ENCODE measurements around the gene GNAT2. TPM values are rescaled to one million over a fixed set of nuclear protein-coding genes. Genes with fewer than 3 reads are reported as not detected.

Gene GNAT2
- total RNA-seq, 1 donor from 2014 or later, result not detected

- CTCF ChIA-PET, result interaction anchor here (1.4 to 1.6 kb wide), 3 partner anchors 24 to 70 kb away, joined by 4 to 7 read pairs (median 4); no protein-coding TSS in a partner anchor
- Mint-ChIP-seq H3K9me3 (no peaks in the 10 kb centered on the region), H3K27ac (peak overlapping the region; percentile 51), H3K4me1 (peaks cover 39% of the 10 kb centered on the region), H3K36me3 (ENCODE audit: low read depth) (peaks cover 4% of the 10 kb centered on the region), H3K27me3 (no peaks in the 10 kb centered on the region), H3K4me3 (no peak overlapping the region)
- POLR2A ChIA-PET, result interaction anchor here (0.6 to 1.7 kb wide), 4 partner anchors 9 to 69 kb away, joined by 4 to 7 read pairs (median 4); partner anchors contain the start of gene GNAI3
- TF ChIP-seq CTCF (IDR thresholded peaks at IDR 0.05), result no peak
- ATAC-seq (ENCODE audit: low read depth) (peak; percentile 28), DNase-seq (no peak)
- intact Hi-C loops (cut with micrococcal nuclease), result loop anchor here (1.0 kb wide), 1 partner anchor 12 kb away; no protein-coding TSS in a partner anchor
Measured at GRCh38 chr1:109615879-109616278, 3.5 kb downstream of the GNAT2 start.

- POLR2A ChIA-PET, result interaction anchor here (1.8 kb wide), 1 partner anchor 65 kb away, joined by 5 read pairs; the partner anchor contains the start of gene GNAI3
- H3K36me3 Mint-ChIP-seq (ENCODE audit: low read depth), result no peaks in the 10 kb centered on the region
- ATAC-seq (ENCODE audit: low read depth) (no peak), DNase-seq (no peak)
- no peaks in the 10 kb centered on the region for H3K9me3 Mint-ChIP-seq
- peaks cover 24% of the 10 kb centered on the region for H3K4me1 Mint-ChIP-seq
- H3K27me3 Mint-ChIP-seq, result no peaks in the 10 kb centered on the region
- no peak overlapping the region for H3K4me3 Mint-ChIP-seq
- no peak for TF ChIP-seq CTCF (IDR thresholded peaks at IDR 0.05)
- no peak overlapping the region for H3K27ac Mint-ChIP-seq
- CTCF ChIA-PET, result interaction anchor here (1.0 to 1.9 kb wide), 2 partner anchors 67 to 78 kb away, joined by 3 to 8 read pairs; no protein-coding TSS in a partner anchor
- intact Hi-C loops (cut with micrococcal nuclease), result no loop called here
Measured at GRCh38 chr1:109613361-109614147, 5.9 kb downstream of the GNAT2 start.

- POLR2A ChIA-PET, result no interaction called here
Measured at GRCh38 chr1:109611308-109611990, 8.0 kb downstream of the GNAT2 start.

GRCh38 chr1:109610609-109611307 lies 8.7 kb downstream of the GNAT2 start:
- no peaks in the 10 kb centered on the region for H3K36me3 Mint-ChIP-seq (ENCODE audit: low read depth)
- H3K27me3 Mint-ChIP-seq, result no peaks in the 10 kb centered on the region
- intact Hi-C loops (cut with micrococcal nuclease), result no loop called here
- peaks cover 8% of the 10 kb centered on the region for H3K4me1 Mint-ChIP-seq
- no peak for TF ChIP-seq CTCF (IDR thresholded peaks at IDR 0.05)
- ChIA-PET POLR2A (no interaction called here), CTCF (no interaction called here)
- DNase-seq, result no peak
- H3K27ac Mint-ChIP-seq, result no peak overlapping the region
- H3K4me3 Mint-ChIP-seq, result no peak overlapping the region
- no peak for ATAC-seq (ENCODE audit: low read depth)
- no peaks in the 10 kb centered on the region for H3K9me3 Mint-ChIP-seq

More at GRCh38 chr1:109611308-109611990, 8.0 kb downstream of the GNAT2 start:
- H3K27ac Mint-ChIP-seq, result no peak overlapping the region
- no peak overlapping the region for H3K4me3 Mint-ChIP-seq
- DNase-seq, result no peak
- intact Hi-C loops (cut with micrococcal nuclease), result no loop called here
- H3K9me3 Mint-ChIP-seq, result no peaks in the 10 kb centered on the region
- CTCF ChIA-PET, result no interaction called here
- peaks cover 14% of the 10 kb centered on the region for H3K4me1 Mint-ChIP-seq
- no peaks in the 10 kb centered on the region for H3K27me3 Mint-ChIP-seq
- no peaks in the 10 kb centered on the region for H3K36me3 Mint-ChIP-seq (ENCODE audit: low read depth)
- no peak for TF ChIP-seq CTCF (IDR thresholded peaks at IDR 0.05)
- ATAC-seq (ENCODE audit: low read depth), result no peak

Data from activated B cell treated with CpG ODN at 0.5 μM for 24 hours (primary cell).